B cell (primary cell): Measurements from ENCODE around the gene DPH6. TPM values are rescaled to one million over a fixed set of nuclear protein-coding genes. Genes with fewer than 3 reads are reported as not detected.

Experiments
- ATAC-seq: fragments of 200-7000 bp; cut with Tn5 transposase; one replicate; pipeline ENCODE4 v1.10.0; 2021; ENCODE audit warnings: low read depth, mild to moderate bottlenecking, moderate number of reproducible peaks, moderate library complexity
- CTCF ChIA-PET: fragments of 350-600 bp; sonication (Branson Sonifier 250); formaldehyde crosslinking; loops from one replicate; lab custom pipeline; 2021; ENCODE audit warnings: antibody characterized with exemption, inconsistent platforms; lab: Charles Lee
- POLR2A ChIA-PET: fragments of 350-600 bp; sonication (Branson Sonifier 250); formaldehyde crosslinking; loops from one replicate; lab custom pipeline; 2021; ENCODE audit warnings: antibody characterized with exemption; lab: Charles Lee
- DNase-seq: peaks from one replicate; pipeline ENCODE4 v3.0.0; 2013
- H2AFZ ChIP-seq: 2 replicates; pipeline ENCODE4 v1.6.1; 2012; ENCODE audit warnings: mild to moderate bottlenecking, low read depth, low read length; ENCODE audit not compliant: insufficient read depth, poor library complexity, severe bottlenecking
- H3K27ac ChIP-seq, 2 donors: 1 replicate in 1 of 2; 2 replicates in 1 of 2; pipeline ENCODE4 v1.5.1; 2012 to 2013; ENCODE audit warnings: low read length in 2 of 2, mild to moderate bottlenecking in 2 of 2, moderate library complexity in 1 of 2
- H3K27me3 ChIP-seq, 4 experiments: fragments of 200-600 bp in 1 of 4; sonication (generic) in 1 of 4; replicated peaks in 1 of 4; 1 replicate in 2 of 4; 2 replicates in 2 of 4; pipeline versions ENCODE4 v1.6.1 to v1.7.0; 2013 to 2016; ENCODE audit warnings: low read length in 3 of 4, mild to moderate bottlenecking in 2 of 4, mixed read lengths in 1 of 4, moderate library complexity in 1 of 4; ENCODE audit not compliant: insufficient read depth in 4 of 4, control insufficient read depth in 3 of 4; ENCODE audit errors: control extremely low read depth in 1 of 4
- H3K36me3 ChIP-seq, 2 experiments: replicated peaks in 1 of 2; 1 replicate in 1 of 2; 2 replicates in 1 of 2; pipeline versions ENCODE4 v1.6.1 to v1.7.1; 2013; ENCODE audit warnings: low read length in 1 of 2; ENCODE audit not compliant: insufficient read depth in 2 of 2, control insufficient read depth in 1 of 2; ENCODE audit errors: control extremely low read depth in 1 of 2, extremely low read depth in 1 of 2
- H3K4me1 ChIP-seq, 2 donors: fragments of 200-600 bp in 1 of 2; sonication (generic) in 1 of 2; 1 replicate in 1 of 2; 2 replicates in 1 of 2; pipeline versions ENCODE4 v1.5.1 to v1.6.1; 2013 to 2017; ENCODE audit warnings: low read length in 2 of 2; ENCODE audit not compliant: control insufficient read depth in 2 of 2, insufficient read depth in 2 of 2
- H3K4me2 ChIP-seq: replicated peaks from 2 replicates; pipeline ENCODE3; 2012; ENCODE audit warnings: mild to moderate bottlenecking, low read depth, low read length; ENCODE audit not compliant: poor library complexity, severe bottlenecking
- H3K4me3 ChIP-seq, 5 experiments: fragments of 200-600 bp in 1 of 5; sonication (generic) in 1 of 5; 1 replicate in 3 of 5; 2 replicates in 2 of 5; pipeline versions ENCODE4 v1.5.1 to v1.7.0; 2011 to 2016; ENCODE audit warnings: low read length in 4 of 5, mild to moderate bottlenecking in 4 of 5, low read depth in 2 of 5, control low read depth in 1 of 5, moderate library complexity in 1 of 5; ENCODE audit not compliant: insufficient read depth in 1 of 5; ENCODE audit errors: control extremely low read depth in 1 of 5, extremely low read depth in 1 of 5
- H3K79me2 ChIP-seq: fragments of 200-600 bp; sonication (generic); one replicate; pipeline ENCODE4 v1.6.0; 2016; ENCODE audit warnings: low read length; ENCODE audit not compliant: control insufficient read depth, insufficient read depth
- H3K9ac ChIP-seq: fragments of 200-600 bp; sonication (generic); 2 replicates; pipeline ENCODE4 v1.6.1; 2017; ENCODE audit warnings: mild to moderate bottlenecking, low read length, moderate library complexity
- H3K9me3 ChIP-seq, 3 donors: one replicate each; pipeline versions ENCODE4 v1.6.1 to v1.7.1; 2013; ENCODE audit warnings: low read length in 2 of 3; ENCODE audit not compliant: control insufficient read depth in 2 of 3, insufficient read depth in 1 of 3; ENCODE audit errors: control extremely low read depth in 1 of 3
- H4K20me1 ChIP-seq: 2 replicates; pipeline ENCODE4 v1.6.0; 2012; ENCODE audit warnings: mild to moderate bottlenecking, low read length; ENCODE audit not compliant: insufficient read depth, control insufficient read depth, poor library complexity, severe bottlenecking
- H3K27ac Mint-ChIP-seq: one replicate; pipeline ENCODE4 v1.8.0; 2021; ENCODE audit warnings: mixed read lengths
- H3K27me3 Mint-ChIP-seq: one replicate; pipeline ENCODE4 v1.8.0; 2021; ENCODE audit warnings: mixed read lengths
- H3K4me1 Mint-ChIP-seq: one replicate; pipeline ENCODE4 v1.8.0; 2021; ENCODE audit warnings: mixed read lengths
- H3K4me3 Mint-ChIP-seq: one replicate; pipeline ENCODE4 v1.8.0; 2021; ENCODE audit warnings: mixed read lengths
- H3K9me3 Mint-ChIP-seq: one replicate; pipeline ENCODE4 v1.8.0; 2022; ENCODE audit warnings: mixed read lengths; ENCODE audit not compliant: insufficient read depth
- CTCF ChIP-seq: fragments of 200-600 bp; IDR thresholded peaks from one replicate; pipeline ENCODE4 v1.8.0; 2022; ENCODE audit warnings: antibody characterized with exemption, mild to moderate bottlenecking
- EZH2 ChIP-seq: IDR thresholded peaks from 2 replicates; pipeline ENCODE4 v1.6.1; 2012; ENCODE audit warnings: borderline replicate concordance, low read depth, mild to moderate bottlenecking, moderate library complexity, low read length; ENCODE audit not compliant: insufficient read depth, poor library complexity, severe bottlenecking
- WGBS: methylation state at CpG from one replicate; pipeline ENCODE4 v1.1.5; 2013; ENCODE audit warnings: missing lambda C conversion rate; ENCODE audit not compliant: insufficient coverage; 5-methylcytosine and 5-hydroxymethylcytosine counted together
- intact Hi-C: fragments of 100-400 bp; cut with micrococcal nuclease; formaldehyde crosslinking; loops from one replicate; pipeline ENCODE4 v1.10.0; 2022
- polyA plus RNA-seq: library from polyadenylated mRNA; depleted of rRNA; stranded (reverse); fragments of >200 nt; gene quantifications from 2 replicates; pipeline ENCODE4 v1.2.3, GENCODE V29; 2012
- total RNA-seq, 2 donors: library from RNA; stranded (reverse); fragments of 120-200 nt in 1 of 2; gene quantifications; 1 replicate in 1 of 2; 2 replicates in 1 of 2; pipeline versions ENCODE4 v1.2.3 to v1.2.4, GENCODE V29; 2013 to 2022

The DPH6 gene
- total and polyA plus RNA-seq, 2 donors (not counting 1 experiment from before 2014, with no cell fraction given), result 5.4 to 13.3 TPM

DNA sequence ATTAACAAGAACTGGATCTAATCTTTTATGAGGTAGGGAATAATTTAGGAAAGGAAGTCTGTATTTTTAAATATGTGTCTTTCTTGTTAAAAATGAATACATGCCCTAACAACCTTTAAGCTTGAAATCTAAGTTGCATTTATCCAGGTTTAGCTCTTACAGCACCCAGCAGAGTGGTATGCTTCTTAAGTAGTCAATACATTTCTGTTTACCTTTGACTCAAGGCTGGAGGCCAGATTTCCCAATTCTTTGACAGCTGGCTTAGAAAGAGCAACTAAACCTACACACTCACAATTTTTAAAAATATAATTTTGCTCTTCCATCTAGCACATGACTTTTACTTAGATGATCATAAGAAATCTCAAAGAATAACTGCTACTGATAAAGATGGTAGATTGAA is 148.9 kb downstream of the DPH6 start:
- H3K9me3 Mint-ChIP-seq, result no peaks in the 10 kb centered on the region
- Histone ChIP-seq H3K9ac (no peak overlapping the region), H2AFZ (no peak overlapping the region), H3K36me3 (peaks cover 0 to 2% of the 10 kb centered on the region in 2 experiments), H3K27ac (no peak overlapping the region), H4K20me1 (no peaks in the 10 kb centered on the region), H3K9me3 (no peaks in the 10 kb centered on the region), H3K27me3 (no peaks in the 10 kb centered on the region), H3K4me2 (no peak overlapping the region), H3K79me2 (no peaks in the 10 kb centered on the region), H3K4me3 (no peak overlapping the region), H3K4me1 (no peaks in the 10 kb centered on the region)
- H3K4me3 Mint-ChIP-seq, result no peak overlapping the region
- TF ChIP-seq EZH2, result no peak
- no peak for TF ChIP-seq CTCF
- no peaks in the 10 kb centered on the region for H3K27me3 Mint-ChIP-seq
- ChIA-PET CTCF (no interaction called here), POLR2A (no interaction called here)
- no peak overlapping the region for H3K27ac Mint-ChIP-seq
- DNase-seq, result no peak
- ATAC-seq, result no peak
- no peaks in the 10 kb centered on the region for H3K4me1 Mint-ChIP-seq
- intact Hi-C loops, result no loop called here

- H3K4me3 ChIP-seq, result no peak overlapping the region
- no peak overlapping the region for H2AFZ ChIP-seq
- no peaks in the 10 kb centered on the region for H3K4me1 ChIP-seq
- no peaks in the 10 kb centered on the region for H3K27me3 Mint-ChIP-seq
- H3K9me3 Mint-ChIP-seq, result no peaks in the 10 kb centered on the region
- ChIA-PET CTCF (no interaction called here), POLR2A (no interaction called here)
- H3K9ac ChIP-seq, result no peak overlapping the region
- H3K27me3 ChIP-seq, result no peaks in the 10 kb centered on the region
- no peak overlapping the region for H3K4me2 ChIP-seq
- WGBS, result no CpG with 5 or more reads among the region's 2 CpGs
- no peaks in the 10 kb centered on the region for H3K79me2 ChIP-seq
- peaks cover 0 to 3% (median 0%) of the 10 kb centered on the region in 3 donors for H3K9me3 ChIP-seq
- no peak for TF ChIP-seq CTCF
- no peak for TF ChIP-seq EZH2
- intact Hi-C loops, result no loop called here
- no peaks in the 10 kb centered on the region for H4K20me1 ChIP-seq
- no peak overlapping the region for H3K27ac ChIP-seq
- DNase-seq (no peak), ATAC-seq (no peak)
- no peak overlapping the region for H3K27ac Mint-ChIP-seq
- peaks cover 0 to 2% of the 10 kb centered on the region in 2 experiments for H3K36me3 ChIP-seq
- no peak overlapping the region for H3K4me3 Mint-ChIP-seq
- no peaks in the 10 kb centered on the region for H3K4me1 Mint-ChIP-seq
These were observed 151.5 kb downstream of the DPH6 start for GRCh38 chr15:35394416-35394815.
